GM23338 (cell line): ENCODE data around the gene LDB3.

Experiments
- EZH2 ChIP-seq: fragments of 200-600 bp; sonication (generic); IDR thresholded peaks from one replicate; pipeline ENCODE4 v1.8.0; 2017; ENCODE audit warnings: antibody characterized with exemption, mild to moderate bottlenecking, low read depth; ENCODE audit not compliant: unreplicated experiment
- EZH2phosphoT487 ChIP-seq: fragments of 200-600 bp; sonication (generic); IDR thresholded peaks from one replicate; pipeline ENCODE4 v1.8.1; 2018; ENCODE audit warnings: antibody characterized with exemption; ENCODE audit not compliant: unreplicated experiment
- POLR2AphosphoS5 ChIP-seq: IDR thresholded peaks from 2 replicates; pipeline ENCODE4 v1.6.1; 2016; ENCODE audit warnings: antibody characterized with exemption, low read depth
- ZNF114 ChIP-seq: fragments of 250-450 bp; sonication (Bioruptor Pico); IDR thresholded peaks from 2 replicates; pipeline ENCODE4 v1.5.0; 2020; ENCODE audit warnings: mild to moderate bottlenecking, moderate library complexity
- ZNF331 ChIP-seq: fragments of 250-450 bp; sonication (Bioruptor Pico); IDR thresholded peaks from 2 replicates; pipeline ENCODE4 v1.5.0; 2020; ENCODE audit warnings: low read depth, mild to moderate bottlenecking, moderate library complexity
- TF ChIP-seq, protein P1 (sequence below), 2 experiments: fragments of 200-600 bp in 1 of 2; sonication (generic) in 1 of 2; conservative IDR thresholded peaks; 2 replicates each; pipeline versions ENCODE4 v1.5.1 to v1.6.1; 2016 to 2017; ENCODE audit warnings: antibody characterized with exemption in 2 of 2, low read depth in 2 of 2, mild to moderate bottlenecking in 2 of 2, moderate library complexity in 1 of 2
- TF ChIP-seq, protein P2 (sequence below): IDR thresholded peaks from one replicate; pipeline ENCODE4 v1.6.1; 2018; ENCODE audit warnings: antibody characterized with exemption; ENCODE audit not compliant: unreplicated experiment

DNA sequence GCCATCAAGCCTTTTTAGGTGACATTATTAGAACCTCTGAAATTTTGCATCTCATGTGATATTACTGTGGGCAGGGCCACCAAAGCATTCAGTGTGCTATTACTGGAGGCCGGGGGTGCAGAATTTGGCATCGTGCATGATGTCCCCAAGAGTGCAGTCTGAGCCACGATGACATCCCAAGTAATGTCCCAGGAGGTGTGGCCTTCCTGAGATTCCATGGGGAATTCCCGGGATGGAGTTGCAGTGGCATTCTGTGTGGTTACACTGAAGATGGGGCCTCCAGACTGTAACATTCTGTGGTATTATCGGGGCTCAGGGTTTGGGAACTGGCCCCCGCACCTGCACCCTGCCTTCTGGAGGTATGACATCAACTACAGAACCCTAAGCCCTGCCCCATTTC, 9.1 kb downstream of the LDB3 start:
- TF ChIP-seq, protein P1, sequence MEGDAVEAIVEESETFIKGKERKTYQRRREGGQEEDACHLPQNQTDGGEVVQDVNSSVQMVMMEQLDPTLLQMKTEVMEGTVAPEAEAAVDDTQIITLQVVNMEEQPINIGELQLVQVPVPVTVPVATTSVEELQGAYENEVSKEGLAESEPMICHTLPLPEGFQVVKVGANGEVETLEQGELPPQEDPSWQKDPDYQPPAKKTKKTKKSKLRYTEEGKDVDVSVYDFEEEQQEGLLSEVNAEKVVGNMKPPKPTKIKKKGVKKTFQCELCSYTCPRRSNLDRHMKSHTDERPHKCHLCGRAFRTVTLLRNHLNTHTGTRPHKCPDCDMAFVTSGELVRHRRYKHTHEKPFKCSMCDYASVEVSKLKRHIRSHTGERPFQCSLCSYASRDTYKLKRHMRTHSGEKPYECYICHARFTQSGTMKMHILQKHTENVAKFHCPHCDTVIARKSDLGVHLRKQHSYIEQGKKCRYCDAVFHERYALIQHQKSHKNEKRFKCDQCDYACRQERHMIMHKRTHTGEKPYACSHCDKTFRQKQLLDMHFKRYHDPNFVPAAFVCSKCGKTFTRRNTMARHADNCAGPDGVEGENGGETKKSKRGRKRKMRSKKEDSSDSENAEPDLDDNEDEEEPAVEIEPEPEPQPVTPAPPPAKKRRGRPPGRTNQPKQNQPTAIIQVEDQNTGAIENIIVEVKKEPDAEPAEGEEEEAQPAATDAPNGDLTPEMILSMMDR (conservative IDR thresholded peaks at IDR 0.05; ENCODE audit: low read depth in 2 of 2) = no peak
- no peak for TF ChIP-seq EZH2
- TF ChIP-seq, protein P2, sequence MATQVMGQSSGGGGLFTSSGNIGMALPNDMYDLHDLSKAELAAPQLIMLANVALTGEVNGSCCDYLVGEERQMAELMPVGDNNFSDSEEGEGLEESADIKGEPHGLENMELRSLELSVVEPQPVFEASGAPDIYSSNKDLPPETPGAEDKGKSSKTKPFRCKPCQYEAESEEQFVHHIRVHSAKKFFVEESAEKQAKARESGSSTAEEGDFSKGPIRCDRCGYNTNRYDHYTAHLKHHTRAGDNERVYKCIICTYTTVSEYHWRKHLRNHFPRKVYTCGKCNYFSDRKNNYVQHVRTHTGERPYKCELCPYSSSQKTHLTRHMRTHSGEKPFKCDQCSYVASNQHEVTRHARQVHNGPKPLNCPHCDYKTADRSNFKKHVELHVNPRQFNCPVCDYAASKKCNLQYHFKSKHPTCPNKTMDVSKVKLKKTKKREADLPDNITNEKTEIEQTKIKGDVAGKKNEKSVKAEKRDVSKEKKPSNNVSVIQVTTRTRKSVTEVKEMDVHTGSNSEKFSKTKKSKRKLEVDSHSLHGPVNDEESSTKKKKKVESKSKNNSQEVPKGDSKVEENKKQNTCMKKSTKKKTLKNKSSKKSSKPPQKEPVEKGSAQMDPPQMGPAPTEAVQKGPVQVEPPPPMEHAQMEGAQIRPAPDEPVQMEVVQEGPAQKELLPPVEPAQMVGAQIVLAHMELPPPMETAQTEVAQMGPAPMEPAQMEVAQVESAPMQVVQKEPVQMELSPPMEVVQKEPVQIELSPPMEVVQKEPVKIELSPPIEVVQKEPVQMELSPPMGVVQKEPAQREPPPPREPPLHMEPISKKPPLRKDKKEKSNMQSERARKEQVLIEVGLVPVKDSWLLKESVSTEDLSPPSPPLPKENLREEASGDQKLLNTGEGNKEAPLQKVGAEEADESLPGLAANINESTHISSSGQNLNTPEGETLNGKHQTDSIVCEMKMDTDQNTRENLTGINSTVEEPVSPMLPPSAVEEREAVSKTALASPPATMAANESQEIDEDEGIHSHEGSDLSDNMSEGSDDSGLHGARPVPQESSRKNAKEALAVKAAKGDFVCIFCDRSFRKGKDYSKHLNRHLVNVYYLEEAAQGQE = no peak
- TF ChIP-seq EZH2phosphoT487 = no peak
- TF ChIP-seq POLR2AphosphoS5 = no peak
- TF ChIP-seq ZNF331 (CRISPR knock-in tag) = no peak
- no peak for TF ChIP-seq ZNF114 (CRISPR knock-in tag)
